Breast epithelium (tissue), 4 donors: ENCODE measurements around the gene TNFRSF17. TPM values are rescaled to one million over a fixed set of nuclear protein-coding genes. Genes with fewer than 3 reads are reported as not detected.
A peak's percentile ranks its signal among the peaks of the same experiment; 100 is the strongest.

Experiments used
- DNase-seq, 2 donors: peaks; one replicate each; pipeline ENCODE4 v3.0.0-alpha.2; 2019; ENCODE audit warnings: low spot score in 2 of 2
- H3K27ac ChIP-seq, 2 donors: fragments of 200-600 bp; sonication (generic) in 1 of 2; one replicate each; pipeline ENCODE4 v1.5.1; 2016 to 2019; ENCODE audit warnings: mild to moderate bottlenecking in 1 of 2
- H3K27me3 ChIP-seq, 2 donors: fragments of 200-600 bp; sonication (generic) in 1 of 2; one replicate each; pipeline versions ENCODE4 v1.5.1 to v1.6.0; 2017 to 2019; ENCODE audit warnings: control low read depth in 1 of 2, mild to moderate bottlenecking in 1 of 2
- H3K36me3 ChIP-seq: fragments of 200-600 bp; one replicate; pipeline ENCODE4 v1.5.1; 2019
- H3K4me1 ChIP-seq, 2 donors: fragments of 200-600 bp; sonication (generic); one replicate each; pipeline ENCODE4 v1.5.1; 2016 to 2019; ENCODE audit warnings: control low read depth in 1 of 2
- H3K4me3 ChIP-seq, 3 donors: fragments of 200-600 bp; sonication (generic); 1 replicate in 2 of 3; 2 replicates in 1 of 3; pipeline ENCODE4 v1.5.1; 2016 to 2019; ENCODE audit warnings: mild to moderate bottlenecking in 3 of 3, moderate library complexity in 2 of 3
- H3K9me3 ChIP-seq, 2 donors: fragments of 200-600 bp; sonication (generic) in 1 of 2; one replicate each; pipeline ENCODE4 v1.5.1; 2016 to 2019; ENCODE audit warnings: control low read depth in 1 of 2
- POLR2A ChIP-seq: fragments of 450-650 bp; IDR thresholded peaks from one replicate; pipeline ENCODE4 v1.6.1; 2016; ENCODE audit warnings: antibody characterized with exemption, mild to moderate bottlenecking, moderate library complexity
- POLR2AphosphoS5 ChIP-seq, 3 donors: sonication (generic); formaldehyde crosslinking; IDR thresholded peaks; one replicate each; pipeline ENCODE4 v1.6.1; 2017; ENCODE audit warnings: antibody characterized with exemption in 3 of 3
- intact Hi-C: fragments of 100-400 bp; cut with DNase I; formaldehyde crosslinking; loops from one replicate; pipeline ENCODE4 v1.15.1; 2023; ENCODE audit warnings: low total_unique reads
- total RNA-seq, 3 donors: library from RNA; depleted of rRNA; stranded (reverse); fragments of >200 nt; gene quantifications; one replicate each; pipeline ENCODE4 v1.1.0, GENCODE V29; 2016
- TF ChIP-seq, protein P1 (sequence below), 3 donors: fragments of 450-650 bp; IDR thresholded peaks; one replicate each; pipeline ENCODE4 v1.5.1; 2016 to 2017; ENCODE audit warnings: antibody characterized with exemption in 3 of 3, mild to moderate bottlenecking in 3 of 3, moderate library complexity in 3 of 3

The TNFRSF17 gene
- total RNA-seq, 3 donors from 2014 or later = 0.44 to 0.98 TPM; not detected in 1

DNA sequence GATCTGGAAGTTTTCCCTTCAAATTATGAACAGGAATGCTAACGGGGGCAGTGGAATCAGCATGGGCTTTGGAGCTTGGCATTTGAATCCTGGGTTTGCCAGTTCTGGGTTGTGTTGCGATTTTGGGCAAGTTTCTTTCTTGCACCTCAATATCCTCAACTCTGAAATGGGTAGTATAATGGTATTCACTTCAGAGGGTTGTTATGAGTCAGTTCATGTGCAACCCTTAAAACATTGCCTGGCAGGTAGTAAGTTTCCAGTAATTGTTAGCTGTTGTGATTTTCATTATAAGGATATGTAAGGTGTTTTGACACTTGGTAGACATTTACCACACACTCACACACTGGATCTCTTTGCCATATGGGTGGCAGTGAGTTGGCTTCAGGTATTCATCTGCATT is 44.9 kb downstream of the TNFRSF17 start:
- no peaks in the 10 kb centered on the region for H3K9me3 ChIP-seq
- H3K27me3 ChIP-seq = no peaks in the 10 kb centered on the region
- H3K4me1 ChIP-seq = no peaks in the 10 kb centered on the region
- H3K36me3 ChIP-seq = no peaks in the 10 kb centered on the region
- TF ChIP-seq POLR2A (no peak), POLR2AphosphoS5 (IDR thresholded peaks at IDR 0.05) (no peak)
- TF ChIP-seq, protein P1, sequence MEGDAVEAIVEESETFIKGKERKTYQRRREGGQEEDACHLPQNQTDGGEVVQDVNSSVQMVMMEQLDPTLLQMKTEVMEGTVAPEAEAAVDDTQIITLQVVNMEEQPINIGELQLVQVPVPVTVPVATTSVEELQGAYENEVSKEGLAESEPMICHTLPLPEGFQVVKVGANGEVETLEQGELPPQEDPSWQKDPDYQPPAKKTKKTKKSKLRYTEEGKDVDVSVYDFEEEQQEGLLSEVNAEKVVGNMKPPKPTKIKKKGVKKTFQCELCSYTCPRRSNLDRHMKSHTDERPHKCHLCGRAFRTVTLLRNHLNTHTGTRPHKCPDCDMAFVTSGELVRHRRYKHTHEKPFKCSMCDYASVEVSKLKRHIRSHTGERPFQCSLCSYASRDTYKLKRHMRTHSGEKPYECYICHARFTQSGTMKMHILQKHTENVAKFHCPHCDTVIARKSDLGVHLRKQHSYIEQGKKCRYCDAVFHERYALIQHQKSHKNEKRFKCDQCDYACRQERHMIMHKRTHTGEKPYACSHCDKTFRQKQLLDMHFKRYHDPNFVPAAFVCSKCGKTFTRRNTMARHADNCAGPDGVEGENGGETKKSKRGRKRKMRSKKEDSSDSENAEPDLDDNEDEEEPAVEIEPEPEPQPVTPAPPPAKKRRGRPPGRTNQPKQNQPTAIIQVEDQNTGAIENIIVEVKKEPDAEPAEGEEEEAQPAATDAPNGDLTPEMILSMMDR (IDR thresholded peaks at IDR 0.05) = no peak
- intact Hi-C loops = no loop called here
- peak overlapping the region; percentile 62 to 66 for H3K27ac ChIP-seq
- H3K4me3 ChIP-seq = no peak overlapping the region
- no peak for DNase-seq

DNA sequence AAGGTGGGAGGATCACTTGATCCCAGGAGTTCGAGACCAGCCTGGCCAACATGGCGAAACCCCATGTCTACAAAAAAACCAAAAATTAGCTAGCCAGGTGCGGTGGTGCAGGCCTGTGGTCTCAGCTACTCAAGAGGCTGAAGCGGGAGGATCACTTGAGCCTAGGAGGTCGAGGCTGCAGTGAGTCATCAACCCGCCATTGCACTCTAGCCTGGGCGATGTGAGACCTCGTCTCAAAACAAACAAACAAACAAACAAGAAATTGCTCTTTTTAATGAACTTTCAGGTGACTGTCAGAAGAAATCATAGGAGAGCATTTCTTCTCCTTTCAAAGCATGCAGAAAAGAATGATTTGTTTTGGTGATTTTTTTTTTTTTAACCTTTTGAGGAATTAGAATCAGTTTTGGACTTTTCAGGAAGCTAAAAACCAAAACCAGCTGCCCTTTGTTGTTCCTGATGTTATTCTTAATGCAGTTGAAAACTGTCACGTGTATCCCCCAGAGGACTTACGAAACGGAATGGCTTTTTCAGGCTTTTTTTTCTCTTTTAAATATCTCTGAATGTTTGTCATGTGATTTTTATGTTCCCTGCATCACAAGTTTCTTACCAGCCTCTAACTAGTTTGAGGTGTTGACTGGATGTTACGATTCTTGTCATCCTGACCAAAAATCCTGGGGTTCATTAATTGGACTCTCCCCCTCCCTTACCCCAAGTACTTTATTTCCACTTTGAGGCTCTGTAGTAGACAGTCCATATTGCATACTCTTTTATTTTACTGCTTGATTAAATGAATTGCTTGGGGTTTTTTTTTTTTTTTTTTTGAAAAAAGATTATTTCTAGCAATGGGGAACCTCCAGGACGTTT is 45.6 kb downstream of the TNFRSF17 start:
- Histone ChIP-seq H3K4me1 (no peaks in the 10 kb centered on the region), H3K4me3 (no peak overlapping the region), H3K36me3 (no peaks in the 10 kb centered on the region), H3K27ac (peak overlapping the region; percentile 62 to 66), H3K9me3 (no peaks in the 10 kb centered on the region), H3K27me3 (no peaks in the 10 kb centered on the region)
- DNase-seq = no peak
- intact Hi-C loops = no loop called here
- peak in 1 of 3 donors; percentile 23 for TF ChIP-seq POLR2AphosphoS5 (IDR thresholded peaks at IDR 0.05)
- TF ChIP-seq, protein P1 (IDR thresholded peaks at IDR 0.05) = no peak

DNA sequence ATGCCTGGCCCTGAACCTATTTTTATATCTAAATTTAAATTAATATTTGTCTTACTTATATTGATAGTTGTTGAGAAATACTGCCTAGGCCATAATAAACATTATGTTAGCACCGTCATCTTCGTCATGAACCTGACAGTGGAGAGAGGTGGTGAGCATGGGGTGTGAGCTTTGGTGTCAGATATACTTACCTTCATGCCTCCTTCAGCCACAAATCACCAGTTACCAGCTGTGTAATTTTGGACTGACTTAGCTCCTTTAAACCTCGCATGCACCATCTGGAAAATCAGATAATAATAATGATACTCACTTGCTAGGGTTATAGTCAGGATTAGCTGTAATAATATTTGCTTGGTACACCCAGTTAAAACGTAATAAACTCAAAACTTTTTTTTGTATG is 46.6 kb downstream of the TNFRSF17 start:
- intact Hi-C loops = no loop called here
- H3K27me3 ChIP-seq = no peaks in the 10 kb centered on the region
- DNase-seq = no peak

DNA sequence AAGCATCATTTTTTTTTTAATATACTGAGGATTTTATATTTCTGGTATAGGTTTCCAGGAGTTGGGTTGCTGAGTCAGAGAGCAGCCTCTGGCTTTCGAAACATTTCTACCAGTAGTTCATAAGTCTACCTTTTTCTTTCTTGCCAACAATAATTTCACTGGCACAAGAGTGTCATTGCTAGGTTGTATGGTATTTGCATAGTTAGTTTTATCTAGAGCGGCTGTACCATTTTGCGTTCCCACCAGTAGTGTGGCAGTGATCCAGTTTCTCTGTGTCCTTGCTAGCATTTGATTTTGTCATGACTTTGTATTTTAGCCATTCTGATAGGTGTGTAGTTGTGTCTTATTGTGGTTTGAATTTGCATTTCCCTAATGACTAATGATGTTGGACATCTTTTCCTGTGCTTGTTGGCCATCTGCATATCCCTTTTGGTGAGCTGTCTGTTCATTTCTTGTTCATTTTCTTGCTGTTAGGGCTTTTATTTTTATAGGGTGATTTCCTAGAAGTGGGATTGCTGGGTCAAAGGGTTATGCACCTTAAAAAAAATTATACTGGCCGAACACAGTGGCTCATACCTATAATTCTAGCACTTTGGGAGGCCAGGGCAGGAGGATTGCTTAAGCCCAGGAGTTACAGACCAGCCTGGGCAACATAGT is 51.4 kb downstream of the TNFRSF17 start:
- Histone ChIP-seq H3K4me3 (no peak overlapping the region), H3K9me3 (no peaks in the 10 kb centered on the region), H3K27me3 (no peaks in the 10 kb centered on the region), H3K27ac (no peak overlapping the region), H3K36me3 (no peaks in the 10 kb centered on the region), H3K4me1 (no peaks in the 10 kb centered on the region)
- TF ChIP-seq POLR2AphosphoS5 (IDR thresholded peaks at IDR 0.05) = no peak
- TF ChIP-seq, protein P1 (IDR thresholded peaks at IDR 0.05) = no peak
- TF ChIP-seq POLR2A = no peak
- intact Hi-C loops = no loop called here
- DNase-seq = no peak

More for the DNA sequence above, 46.6 kb downstream of the TNFRSF17 start:
- Histone ChIP-seq H3K36me3 (no peaks in the 10 kb centered on the region), H3K4me1 (no peaks in the 10 kb centered on the region), H3K27ac (peak overlapping the region; percentile 56 to 58), H3K9me3 (no peaks in the 10 kb centered on the region), H3K4me3 (no peak overlapping the region)
- TF ChIP-seq, protein P1 (IDR thresholded peaks at IDR 0.05) = no peak
- TF ChIP-seq POLR2AphosphoS5 (IDR thresholded peaks at IDR 0.05) (no peak), POLR2A (no peak)

DNA sequence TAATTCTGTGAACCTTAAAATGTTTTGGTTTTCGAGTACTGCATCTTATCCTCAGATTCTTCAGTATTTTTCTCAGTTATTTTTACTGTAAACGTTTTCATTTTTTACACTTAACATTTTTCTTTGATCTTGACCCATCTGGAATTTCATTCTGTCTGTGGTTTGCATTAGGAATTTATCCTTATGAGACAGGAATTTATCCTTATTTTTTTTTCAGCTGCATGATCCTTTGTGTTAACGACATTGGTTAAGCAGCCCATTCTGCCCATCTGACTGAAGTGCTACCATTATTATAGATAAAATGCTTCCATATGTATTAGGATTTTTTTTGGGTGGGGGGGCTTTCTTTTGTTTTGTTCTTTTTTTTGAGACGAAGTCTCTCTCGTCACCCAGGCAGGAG is 52.5 kb downstream of the TNFRSF17 start:
- DNase-seq = no peak
- Histone ChIP-seq H3K27ac (no peak overlapping the region), H3K4me1 (no peaks in the 10 kb centered on the region), H3K36me3 (no peaks in the 10 kb centered on the region), H3K9me3 (no peaks in the 10 kb centered on the region), H3K27me3 (no peaks in the 10 kb centered on the region), H3K4me3 (no peak overlapping the region)
- intact Hi-C loops = no loop called here
- TF ChIP-seq POLR2A (no peak), POLR2AphosphoS5 (IDR thresholded peaks at IDR 0.05) (no peak)
- TF ChIP-seq, protein P1 (IDR thresholded peaks at IDR 0.05) = no peak
